Measurements from ENCODE around the gene P2RX7. TPM values are rescaled to one million over a fixed set of nuclear protein-coding genes. Genes with fewer than 3 reads are reported as not detected.

The P2RX7 gene
- total RNA-seq, 1 donor from 2014 or later = 1.9 TPM

GRCh38 chr12:121102307-121102706, 30.4 kb upstream of the P2RX7 start:
- Mint-ChIP-seq H3K4me3 (no peak overlapping the region), H3K27me3 (peaks cover 5% of the 10 kb centered on the region), H3K36me3 (no peaks in the 10 kb centered on the region), H3K27ac (no peak overlapping the region), H3K4me1 (ENCODE audit: unreplicated experiment) (no peaks in the 10 kb centered on the region), H3K9me3 (peaks cover 11% of the 10 kb centered on the region)
- no peak for DNase-seq (ENCODE audit: extremely low spot score, unreplicated experiment)
- TF ChIP-seq, protein P1, sequence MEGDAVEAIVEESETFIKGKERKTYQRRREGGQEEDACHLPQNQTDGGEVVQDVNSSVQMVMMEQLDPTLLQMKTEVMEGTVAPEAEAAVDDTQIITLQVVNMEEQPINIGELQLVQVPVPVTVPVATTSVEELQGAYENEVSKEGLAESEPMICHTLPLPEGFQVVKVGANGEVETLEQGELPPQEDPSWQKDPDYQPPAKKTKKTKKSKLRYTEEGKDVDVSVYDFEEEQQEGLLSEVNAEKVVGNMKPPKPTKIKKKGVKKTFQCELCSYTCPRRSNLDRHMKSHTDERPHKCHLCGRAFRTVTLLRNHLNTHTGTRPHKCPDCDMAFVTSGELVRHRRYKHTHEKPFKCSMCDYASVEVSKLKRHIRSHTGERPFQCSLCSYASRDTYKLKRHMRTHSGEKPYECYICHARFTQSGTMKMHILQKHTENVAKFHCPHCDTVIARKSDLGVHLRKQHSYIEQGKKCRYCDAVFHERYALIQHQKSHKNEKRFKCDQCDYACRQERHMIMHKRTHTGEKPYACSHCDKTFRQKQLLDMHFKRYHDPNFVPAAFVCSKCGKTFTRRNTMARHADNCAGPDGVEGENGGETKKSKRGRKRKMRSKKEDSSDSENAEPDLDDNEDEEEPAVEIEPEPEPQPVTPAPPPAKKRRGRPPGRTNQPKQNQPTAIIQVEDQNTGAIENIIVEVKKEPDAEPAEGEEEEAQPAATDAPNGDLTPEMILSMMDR (conservative IDR thresholded peaks at IDR 0.05) = no peak

GRCh38 chr12:121107681-121108080, 25.0 kb upstream of the P2RX7 start:
- no peak overlapping the region for H3K4me3 Mint-ChIP-seq
- no peak for DNase-seq (ENCODE audit: extremely low spot score, unreplicated experiment)
- H3K36me3 Mint-ChIP-seq = no peaks in the 10 kb centered on the region
- H3K27ac Mint-ChIP-seq = no peak overlapping the region
- TF ChIP-seq, protein P1 (conservative IDR thresholded peaks at IDR 0.05) = no peak
- peaks cover 5% of the 10 kb centered on the region for H3K9me3 Mint-ChIP-seq
- H3K27me3 Mint-ChIP-seq = peaks cover 3% of the 10 kb centered on the region
- H3K4me1 Mint-ChIP-seq (ENCODE audit: unreplicated experiment) = peaks cover 5% of the 10 kb centered on the region

GRCh38 chr12:121108492-121108891, 24.2 kb upstream of the P2RX7 start:
- Mint-ChIP-seq H3K27ac (no peak overlapping the region), H3K36me3 (no peaks in the 10 kb centered on the region), H3K27me3 (no peaks in the 10 kb centered on the region), H3K4me3 (no peak overlapping the region), H3K4me1 (ENCODE audit: unreplicated experiment) (peaks cover 5% of the 10 kb centered on the region), H3K9me3 (peaks cover 5% of the 10 kb centered on the region)
- DNase-seq (ENCODE audit: extremely low spot score, unreplicated experiment) = no peak
- TF ChIP-seq, protein P1 (conservative IDR thresholded peaks at IDR 0.05) = no peak

DNA sequence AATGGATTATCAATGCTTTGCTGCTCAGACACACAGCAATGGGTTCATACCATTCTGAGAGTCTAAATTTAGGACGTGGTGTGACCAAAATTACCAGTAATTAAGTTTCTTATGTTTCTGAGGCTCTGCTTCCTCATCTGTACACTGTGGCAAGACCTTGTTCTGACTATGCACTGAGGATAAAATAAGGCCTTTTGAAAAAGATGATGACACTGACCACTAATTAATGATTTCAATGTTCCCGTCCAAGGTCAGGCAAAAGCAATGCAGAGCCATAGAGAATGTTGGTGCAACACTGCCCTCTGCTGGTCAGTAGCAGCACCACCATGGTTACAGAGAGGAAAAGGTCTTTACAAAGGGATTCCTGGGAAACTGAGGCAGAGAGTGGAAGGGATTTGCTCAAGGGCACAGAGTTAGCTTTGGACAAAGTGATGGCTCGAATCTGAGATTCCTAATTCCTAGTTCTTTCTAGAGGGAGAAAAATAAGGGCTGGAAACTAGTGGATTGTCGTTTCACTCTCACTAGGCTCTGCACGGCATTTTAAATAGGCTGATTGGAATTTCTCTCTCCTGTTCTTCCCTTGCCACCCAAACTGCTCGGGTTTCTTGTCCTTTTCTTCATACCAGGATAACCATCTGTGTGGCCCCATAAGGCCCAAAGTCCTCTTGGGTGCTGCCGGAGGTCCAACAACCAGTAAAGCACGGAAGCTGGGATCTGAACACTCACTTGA, 22.3 kb upstream of the P2RX7 start:
- Mint-ChIP-seq H3K9me3 (no peaks in the 10 kb centered on the region), H3K4me3 (no peak overlapping the region), H3K27ac (no peak overlapping the region), H3K27me3 (no peaks in the 10 kb centered on the region), H3K36me3 (no peaks in the 10 kb centered on the region), H3K4me1 (ENCODE audit: unreplicated experiment) (peaks cover 5% of the 10 kb centered on the region)
- DNase-seq (ENCODE audit: extremely low spot score, unreplicated experiment) = no peak
- TF ChIP-seq, protein P1 (conservative IDR thresholded peaks at IDR 0.05) = peak; percentile 99

DNA sequence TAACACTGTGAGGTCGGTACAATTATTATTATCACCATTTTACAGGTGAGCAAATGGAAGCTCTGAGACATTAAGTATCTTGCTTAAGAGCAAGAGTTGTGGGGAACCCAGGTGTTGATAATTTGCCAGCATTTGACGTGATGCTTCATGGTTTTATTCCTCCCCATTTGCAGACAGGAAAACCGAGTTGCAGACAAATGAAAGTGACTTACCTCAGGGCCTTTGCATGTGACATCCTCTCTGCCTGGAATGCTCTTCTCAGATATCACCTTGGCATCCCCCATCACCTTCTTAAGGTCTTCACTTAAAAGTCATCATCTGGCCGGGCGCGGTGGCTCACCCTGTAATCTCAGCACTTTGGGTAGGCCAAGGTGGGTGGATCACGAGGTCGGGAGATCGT, 21.0 kb upstream of the P2RX7 start:
- no peaks in the 10 kb centered on the region for H3K36me3 Mint-ChIP-seq
- H3K27me3 Mint-ChIP-seq = peaks cover 2% of the 10 kb centered on the region
- H3K4me3 Mint-ChIP-seq = no peak overlapping the region
- no peaks in the 10 kb centered on the region for H3K9me3 Mint-ChIP-seq
- no peak overlapping the region for H3K27ac Mint-ChIP-seq
- TF ChIP-seq, protein P1 (conservative IDR thresholded peaks at IDR 0.05) = no peak
- H3K4me1 Mint-ChIP-seq (ENCODE audit: unreplicated experiment) = peaks cover 5% of the 10 kb centered on the region
- no peak for DNase-seq (ENCODE audit: extremely low spot score, unreplicated experiment)
